Measurements from ENCODE around the gene BRF1.

The BRF1 gene

GRCh38 chr14:105223770-105224544, 76.8 kb downstream of the BRF1 start:
- no peak for DNase-seq

DNA sequence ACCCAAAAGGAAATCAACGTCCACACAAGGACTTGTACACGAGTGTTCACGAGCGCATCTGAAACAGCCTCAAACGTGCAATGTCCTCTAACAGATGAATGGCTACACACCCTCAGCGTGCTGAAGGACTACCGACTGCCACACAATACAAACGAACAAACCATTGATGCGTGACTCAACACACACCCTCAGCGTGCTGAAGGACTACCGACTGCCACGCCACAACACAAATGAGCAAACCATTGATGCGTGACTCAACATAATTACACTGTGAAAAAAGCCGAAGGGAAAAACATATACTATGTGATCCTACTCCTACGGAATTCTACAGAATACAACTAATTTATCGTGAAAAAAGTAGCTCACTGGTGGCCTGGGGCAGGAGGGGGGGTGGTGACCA, 77.5 kb downstream of the BRF1 start:
- no peak for DNase-seq

GRCh38 chr14:105221598-105222178, 79.1 kb downstream of the BRF1 start:
- DNase-seq = no peak

- DNase-seq = no peak
These were observed 79.9 kb downstream of the BRF1 start for GRCh38 chr14:105220699-105221597.

GRCh38 chr14:105219753-105220152, 81.0 kb downstream of the BRF1 start:
- no peak for DNase-seq

- DNase-seq = no peak
These were observed 81.7 kb downstream of the BRF1 start for GRCh38 chr14:105219043-105219612.

DNA sequence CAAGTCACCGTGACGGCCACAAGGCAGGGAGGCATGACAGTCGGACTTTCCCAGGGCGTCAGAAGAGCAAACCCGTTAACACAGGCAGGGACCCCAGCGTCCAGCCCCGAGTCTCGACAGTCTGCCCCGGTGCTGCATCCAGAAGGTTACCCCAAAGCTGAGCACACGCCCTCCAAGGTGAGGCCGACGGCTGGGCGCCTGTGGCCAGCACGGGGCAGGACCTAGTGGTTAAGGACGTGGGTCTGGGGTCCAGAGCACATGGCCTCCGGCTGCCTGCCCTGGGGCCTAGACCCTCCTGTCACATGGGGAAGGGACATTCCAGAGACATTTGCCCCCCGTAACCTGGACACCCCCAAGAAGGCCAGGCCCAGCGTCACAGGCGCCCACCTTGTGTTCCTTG, 82.2 kb downstream of the BRF1 start:
- DNase-seq = no peak

GRCh38 chr14:105217774-105218173, 83.0 kb downstream of the BRF1 start:
- no peak for DNase-seq

DNA sequence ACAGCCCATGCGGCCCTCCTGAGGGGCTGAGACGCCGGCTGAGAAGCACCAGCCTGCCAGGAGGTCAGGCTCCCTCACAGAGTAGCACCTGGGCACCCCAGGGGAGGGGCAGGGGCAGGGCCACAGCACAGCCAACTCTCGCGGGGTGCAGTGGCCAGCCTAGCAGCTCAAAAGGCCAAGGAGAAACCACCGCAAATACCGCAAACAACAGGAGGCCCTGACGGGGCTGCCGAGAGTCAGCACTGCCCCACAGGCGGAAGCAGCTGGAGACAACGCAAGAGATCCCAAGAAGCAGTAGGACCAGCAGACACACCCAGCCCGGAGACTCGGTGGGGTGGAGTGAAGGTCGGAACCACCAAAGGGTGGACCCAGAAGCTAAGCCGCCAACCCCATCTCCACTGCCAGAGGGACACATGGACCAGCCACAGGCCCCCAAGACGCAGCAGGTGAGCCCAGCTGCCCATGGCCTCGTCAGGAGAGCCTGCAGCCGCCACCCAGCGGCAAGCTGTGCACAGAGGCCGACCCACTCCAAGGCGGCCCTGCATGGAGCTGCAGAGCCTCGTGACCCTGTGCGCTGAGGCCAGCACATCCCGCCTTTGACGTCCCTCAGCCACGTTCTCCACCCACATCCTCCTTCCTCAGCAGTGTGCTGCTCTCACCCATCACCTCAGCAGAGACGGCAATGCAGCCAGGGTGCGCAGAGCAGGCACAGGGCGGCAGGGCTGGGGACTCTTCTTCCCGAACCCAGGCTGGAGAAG, 84.1 kb downstream of the BRF1 start:
- no peak for DNase-seq

- DNase-seq = no peak
These were observed 85.2 kb downstream of the BRF1 start for GRCh38 chr14:105215602-105216001.

DNA sequence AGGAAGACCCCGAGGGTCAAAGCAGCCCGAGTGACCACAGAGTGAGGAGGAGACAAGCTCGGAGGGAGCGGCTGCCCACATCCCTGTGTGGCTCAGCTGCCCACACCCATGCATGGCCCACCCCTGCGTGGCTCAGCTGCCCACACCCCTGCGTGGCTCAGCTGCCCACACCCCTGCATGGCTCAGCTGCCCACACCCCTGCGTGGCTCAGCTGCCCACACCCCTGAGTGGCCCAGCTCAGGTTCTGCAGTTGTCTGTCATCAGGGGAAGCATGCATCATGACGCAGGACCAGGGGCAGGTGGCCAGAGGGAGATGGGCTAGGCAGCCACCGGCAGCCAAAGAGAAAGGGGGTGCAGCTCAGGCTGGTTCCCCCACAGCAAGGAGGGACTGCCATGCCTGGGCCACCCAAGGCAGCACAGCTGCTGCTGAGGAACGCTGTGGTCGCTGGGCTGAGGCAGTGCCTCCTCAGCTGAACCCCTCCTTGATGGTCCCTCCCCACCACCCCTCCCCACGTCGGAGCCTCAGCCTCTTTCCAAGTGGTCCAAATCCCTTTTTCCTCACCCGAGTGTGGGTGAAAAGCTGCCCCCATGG, 86.4 kb downstream of the BRF1 start:
- no peak for DNase-seq

DNA sequence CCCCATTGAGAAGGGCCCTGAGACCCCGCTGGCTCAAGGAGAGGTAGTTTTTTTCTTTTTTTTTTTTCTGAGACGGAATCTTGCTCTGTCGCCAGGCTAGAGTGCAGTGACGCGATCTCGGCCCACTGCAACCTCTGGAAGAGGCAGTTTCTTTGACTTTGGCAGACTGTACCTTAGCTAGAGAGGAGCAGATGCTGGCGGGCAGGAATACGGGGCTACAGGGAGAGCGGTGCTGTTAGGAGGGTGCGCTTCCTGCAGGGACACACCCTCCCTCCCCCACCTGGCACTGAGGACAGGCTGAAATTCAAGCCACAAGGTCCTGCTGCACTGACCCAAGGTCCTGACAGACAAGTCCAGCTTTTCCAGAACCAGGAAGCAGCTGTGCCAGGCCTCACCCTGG, 87.4 kb downstream of the BRF1 start:
- no peak for DNase-seq

DNA sequence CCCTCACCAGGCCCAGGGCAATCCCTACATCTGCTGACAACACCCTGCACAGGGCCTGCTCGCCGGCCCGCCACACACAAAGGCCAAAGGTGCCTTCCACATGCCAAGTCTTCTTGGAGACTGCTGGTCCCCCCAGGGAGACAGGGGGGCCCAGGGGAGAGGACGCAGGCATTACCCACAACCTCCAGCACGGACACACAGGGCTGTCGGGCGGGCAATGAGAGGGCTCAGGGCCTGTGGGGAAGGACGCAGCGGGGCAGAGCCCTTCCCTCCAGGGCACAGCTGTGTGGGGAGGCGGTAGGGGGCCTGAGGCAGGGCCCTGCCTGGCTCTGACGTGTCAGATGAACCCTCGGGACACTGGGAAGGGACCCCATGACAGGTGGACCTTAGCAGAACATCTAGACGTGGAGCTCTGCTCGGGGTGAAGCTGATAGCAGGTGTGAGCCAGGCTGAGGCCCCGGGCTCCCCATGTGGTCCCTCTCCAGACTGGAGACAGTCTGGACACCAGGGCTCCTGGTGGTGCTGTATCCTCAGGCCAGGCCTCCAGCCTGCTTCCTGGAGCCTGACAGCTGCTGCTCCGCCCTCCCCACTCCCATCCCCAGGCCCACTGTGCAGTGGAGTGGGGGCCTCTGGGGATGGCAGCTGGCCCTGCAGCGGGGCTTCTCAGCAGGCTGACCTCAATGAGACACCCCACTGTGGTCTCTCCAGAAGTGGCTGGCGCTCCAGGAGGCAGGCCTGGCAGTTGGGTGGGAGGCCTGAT, 88.1 kb downstream of the BRF1 start:
- DNase-seq = no peak

DNA sequence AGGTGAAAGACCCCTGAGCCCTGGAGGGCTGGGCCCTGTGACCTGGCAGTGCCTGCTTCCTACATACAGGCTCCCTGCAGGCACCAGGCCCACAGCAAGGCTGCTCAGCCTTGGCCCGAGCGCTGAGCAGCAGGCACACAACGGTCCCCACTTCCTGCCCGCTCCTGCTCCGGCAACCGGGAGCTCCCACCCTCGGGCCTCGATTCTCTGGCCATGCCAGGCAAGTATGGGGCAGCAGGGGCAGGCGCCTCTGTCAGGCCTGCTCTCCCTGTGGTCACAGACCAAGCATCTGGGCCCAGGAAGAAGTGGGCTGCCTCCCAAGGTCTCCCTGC, 89.1 kb downstream of the BRF1 start:
- no peak for DNase-seq

DNA sequence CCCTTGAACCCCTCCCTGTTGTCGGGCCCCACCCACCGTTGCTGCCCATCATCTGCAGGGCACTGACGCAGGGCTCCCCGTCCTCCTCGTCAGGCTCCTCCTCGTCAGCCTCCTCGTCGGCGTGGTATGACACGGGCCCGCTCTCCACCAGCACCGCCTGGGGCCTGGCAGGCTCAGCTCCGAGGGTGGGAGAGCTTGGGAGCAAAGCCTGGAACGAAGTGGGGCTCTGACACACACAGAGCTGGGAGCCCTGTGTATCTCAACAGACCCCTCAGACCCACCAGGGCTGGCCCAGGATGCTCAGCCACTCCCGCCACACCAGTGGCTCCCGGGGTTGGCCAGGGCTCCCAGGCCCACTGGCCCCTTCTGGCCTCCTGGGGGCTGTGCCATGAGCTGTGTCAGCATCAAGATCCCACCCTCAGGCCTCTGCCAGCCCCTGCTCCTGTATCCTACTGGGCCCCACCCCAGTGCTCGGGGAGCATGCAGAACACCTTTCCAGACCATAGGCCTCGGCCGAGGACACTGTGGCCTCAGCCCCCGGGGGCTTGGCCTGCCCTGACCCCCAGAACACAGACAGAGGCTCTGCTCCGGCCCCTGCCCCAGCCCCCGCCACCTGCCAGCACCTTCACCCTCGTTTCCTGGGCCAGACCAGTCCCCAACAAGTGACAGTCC, 89.6 kb downstream of the BRF1 start:
- no peak for DNase-seq

DNA sequence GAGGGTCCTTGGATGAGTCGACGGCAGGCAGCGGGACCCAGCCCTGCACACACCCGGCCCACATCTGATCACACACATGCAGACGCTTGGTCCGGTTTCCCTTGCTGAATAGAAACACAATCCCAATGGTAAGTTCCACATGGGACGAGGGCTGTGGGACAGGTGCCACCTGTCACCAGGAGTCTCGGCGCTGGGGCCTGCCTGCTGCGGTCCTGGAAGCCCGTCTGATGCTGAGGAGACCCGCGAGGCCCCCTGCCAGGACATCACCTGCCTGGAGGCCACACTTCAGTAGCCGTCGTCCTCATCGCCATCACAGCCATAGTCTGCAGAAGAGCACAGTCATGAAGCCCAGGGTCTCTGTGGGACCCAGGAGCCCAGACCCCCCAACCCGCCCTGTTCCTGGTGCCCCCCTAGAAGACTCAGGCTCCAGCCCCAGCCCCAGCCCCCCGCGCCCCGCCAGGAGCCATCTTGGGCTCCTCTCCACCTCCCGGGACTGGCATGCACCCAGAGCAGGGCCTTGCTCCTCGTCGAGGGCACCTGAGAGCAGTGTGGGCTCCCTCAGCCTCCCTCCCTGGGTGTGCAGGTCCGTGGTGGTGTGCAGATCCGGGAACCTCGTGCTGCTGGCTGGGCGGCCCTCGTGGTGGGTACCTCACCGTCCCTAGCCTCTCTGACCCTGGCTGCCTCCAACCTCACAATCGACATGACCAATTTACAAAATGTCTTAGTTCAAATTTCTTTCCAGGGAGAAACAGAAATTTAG, 90.4 kb downstream of the BRF1 start:
- DNase-seq = no peak

DNA sequence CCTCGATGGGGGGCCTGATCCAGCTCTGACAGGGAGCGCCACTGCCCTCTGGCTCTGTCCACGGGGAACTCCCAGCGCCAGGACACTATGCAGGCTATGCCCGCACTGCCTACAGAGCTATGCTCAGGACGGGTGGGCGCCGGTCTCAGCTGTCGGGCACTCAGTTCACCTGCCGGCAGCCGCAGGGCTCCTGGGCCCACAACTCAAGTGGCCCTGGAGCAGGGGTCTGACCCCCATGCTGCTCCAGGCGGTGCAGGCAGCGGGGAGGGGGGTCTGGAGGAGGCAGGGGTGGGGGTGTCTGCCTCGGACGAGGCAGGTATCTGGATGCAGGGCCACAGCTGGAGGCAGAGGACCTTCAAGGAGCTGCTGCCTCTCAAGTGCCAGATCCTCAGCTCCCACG, 91.2 kb downstream of the BRF1 start:
- no peak for DNase-seq

DNA sequence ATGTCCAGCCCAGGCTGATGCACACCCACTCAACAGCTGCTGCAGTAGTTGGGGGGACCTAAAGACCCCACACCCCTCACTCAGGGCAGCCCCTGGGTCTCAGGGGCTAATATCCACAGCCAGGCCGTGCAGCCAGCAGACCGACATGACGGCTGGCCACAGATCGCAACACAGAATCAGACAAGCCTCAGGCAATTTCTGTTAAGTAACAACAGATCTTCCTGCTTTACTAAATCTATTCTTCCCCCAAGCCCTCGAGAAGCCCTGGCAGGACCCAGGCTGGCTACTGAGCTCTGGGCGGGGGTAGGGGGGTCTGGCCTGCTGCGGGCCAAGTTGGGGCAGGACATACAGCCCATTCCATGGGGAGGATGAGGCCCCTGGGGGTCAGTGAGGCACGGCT, 91.7 kb downstream of the BRF1 start:
- no peak for DNase-seq

- no peak for DNase-seq
These were observed 92.1 kb downstream of the BRF1 start for GRCh38 chr14:105208738-105209075.

DNA sequence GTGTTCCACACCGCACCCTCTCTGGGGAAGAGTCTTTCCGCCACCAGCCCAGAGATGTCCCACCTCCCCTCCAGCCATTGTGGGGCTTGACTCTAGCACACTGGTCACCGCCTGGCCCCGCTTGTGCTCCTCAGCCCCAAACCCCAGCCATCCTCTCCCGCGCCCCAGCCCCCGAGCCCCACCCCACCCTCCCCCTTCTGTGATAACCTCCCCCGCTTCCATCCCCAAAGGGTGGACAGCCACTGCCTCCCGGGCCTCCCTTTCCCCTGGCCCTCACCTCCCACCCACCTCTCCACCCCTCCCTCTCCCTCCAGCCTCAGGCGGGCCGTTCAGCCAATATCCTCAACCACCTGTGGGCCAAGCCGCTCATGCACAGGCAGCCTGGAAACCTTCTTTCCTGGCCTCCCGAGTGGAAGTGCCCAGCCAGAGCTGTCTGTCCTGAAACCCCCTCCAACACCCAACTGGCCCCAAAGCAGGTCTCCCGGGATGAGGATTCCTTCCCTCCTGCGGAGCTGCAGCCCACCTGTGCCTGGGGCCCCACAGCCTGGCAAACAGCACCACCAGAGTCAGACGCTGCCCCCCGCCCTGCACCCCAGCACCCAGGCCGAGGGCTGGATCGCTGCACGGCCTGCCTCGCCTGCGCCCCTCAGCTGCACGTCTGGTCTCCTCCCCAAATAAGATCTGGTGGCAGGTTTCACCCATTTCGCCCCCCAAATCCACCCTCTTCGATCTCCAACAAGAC, 92.6 kb downstream of the BRF1 start:
- DNase-seq = no peak

Measured in activated CD4-positive, alpha-beta T cell treated with anti-CD3 and anti-CD28 coated beads, Interleukin-2, amount 50 U/mL, for 1 hour (primary cell).